Hepatocyte (in vitro differentiated cells): ENCODE results near the gene CCDC78. TPM values are rescaled to one million over a fixed set of nuclear protein-coding genes. Genes with fewer than 3 reads are reported as not detected.

Experiments used
- DNase-seq: peaks from one replicate; pipeline ENCODE4 v3.0.0-alpha.2; 2016; ENCODE audit warnings: low spot score
- H2AFZ ChIP-seq: fragments of 200-600 bp; sonication (generic); 2 replicates; pipeline ENCODE4 v1.6.0; 2016; ENCODE audit warnings: antibody characterized with exemption, mild to moderate bottlenecking
- H3K27ac ChIP-seq: fragments of 200-600 bp; sonication (generic); 2 replicates; pipeline ENCODE4 v1.5.1; 2016; ENCODE audit warnings: mild to moderate bottlenecking
- H3K27me3 ChIP-seq: fragments of 200-600 bp; sonication (generic); 2 replicates; pipeline ENCODE4 v1.6.1; 2016
- H3K36me3 ChIP-seq: fragments of 200-600 bp; sonication (generic); replicated peaks from 2 replicates; pipeline ENCODE4 v1.5.1; 2016; ENCODE audit warnings: low read depth; ENCODE audit not compliant: insufficient read depth
- H3K4me1 ChIP-seq: fragments of 200-600 bp; sonication (generic); 2 replicates; pipeline ENCODE4 v1.5.1; 2016; ENCODE audit warnings: mild to moderate bottlenecking, moderate library complexity; ENCODE audit not compliant: insufficient read depth
- H3K4me2 ChIP-seq: fragments of 200-600 bp; sonication (generic); 2 replicates; pipeline ENCODE4 v1.6.0; 2016
- H3K4me3 ChIP-seq: fragments of 200-600 bp; sonication (generic); 2 replicates; pipeline ENCODE4 v1.5.1; 2016; ENCODE audit warnings: mild to moderate bottlenecking
- H3K79me2 ChIP-seq: fragments of 200-600 bp; sonication (generic); 2 replicates; pipeline ENCODE4 v1.6.0; 2017; ENCODE audit warnings: mild to moderate bottlenecking
- H3K9me2 ChIP-seq: fragments of 200-600 bp; sonication (generic); replicated peaks from 2 replicates; pipeline ENCODE4 v1.6.0; 2017; ENCODE audit warnings: mild to moderate bottlenecking; ENCODE audit not compliant: insufficient read depth
- H3K9me3 ChIP-seq: fragments of 200-600 bp; sonication (generic); 2 replicates; pipeline ENCODE4 v1.5.1; 2016; ENCODE audit warnings: low read depth, mild to moderate bottlenecking
- H4K20me1 ChIP-seq: fragments of 200-600 bp; sonication (generic); 2 replicates; pipeline ENCODE4 v1.6.0; 2016; ENCODE audit warnings: mild to moderate bottlenecking; ENCODE audit not compliant: insufficient read depth, poor library complexity, severe bottlenecking
- EZH2 ChIP-seq: fragments of 200-600 bp; sonication (generic); IDR thresholded peaks from 2 replicates; pipeline ENCODE4 v1.6.1; 2016; ENCODE audit warnings: antibody characterized with exemption, mild to moderate bottlenecking, borderline replicate concordance
- EZH2phosphoT487 ChIP-seq: fragments of 200-600 bp; sonication (generic); IDR thresholded peaks from one replicate; pipeline ENCODE4 v1.6.1; 2018; ENCODE audit warnings: antibody characterized with exemption, mild to moderate bottlenecking, low read depth, moderate library complexity; ENCODE audit not compliant: unreplicated experiment, severe bottlenecking
- WGBS: methylation state at CpG from one replicate; pipeline ENCODE4 v1.1.6; 2016; ENCODE audit warnings: low lambda C conversion rate; ENCODE audit errors: missing lambda C conversion rate; 5-methylcytosine and 5-hydroxymethylcytosine counted together
- polyA plus RNA-seq: library from polyadenylated mRNA; unstranded; fragments of >200 nt; fragmentation: Nextera tagmentation; extraction: Ambion mirVana; gene quantifications from 2 replicates; pipeline ENCODE4 v1.2.1, GENCODE V29; 2016
- total RNA-seq: library from RNA; depleted of rRNA; stranded (reverse); fragments of >200 nt; gene quantifications from 2 replicates; pipeline ENCODE4 v1.2.3, GENCODE V29; 2014
- TF ChIP-seq, protein P1 (sequence below): fragments of 200-600 bp; sonication (generic); IDR thresholded peaks from 2 replicates; pipeline ENCODE4 v1.5.1; 2016; ENCODE audit warnings: antibody characterized with exemption, mild to moderate bottlenecking; ENCODE audit not compliant: poor library complexity

CCDC78 gene
- total and polyA plus RNA-seq, 2 experiments from 2014 or later, result 2.2 to 6.8 TPM

- no peaks in the 10 kb centered on the region for H3K36me3 ChIP-seq
- H4K20me1 ChIP-seq, result peaks cover 8% of the 10 kb centered on the region
- WGBS, result 96% methylated on average over 7 of the region's 7 CpGs
- H3K9me2 ChIP-seq, result no peaks in the 10 kb centered on the region
- H3K4me1 ChIP-seq, result peaks cover 27% of the 10 kb centered on the region
- no peak overlapping the region for H3K4me3 ChIP-seq
- no peak overlapping the region for H2AFZ ChIP-seq
- DNase-seq, result no peak
- TF ChIP-seq EZH2, result no peak
- H3K27me3 ChIP-seq, result peaks cover 7% of the 10 kb centered on the region
- H3K27ac ChIP-seq, result no peak overlapping the region
- H3K9me3 ChIP-seq, result no peaks in the 10 kb centered on the region
- H3K79me2 ChIP-seq, result no peaks in the 10 kb centered on the region
- H3K4me2 ChIP-seq, result no peak overlapping the region
Measured at GRCh38 chr16:725041-725376, 1.2 kb downstream of the CCDC78 start.

- peaks cover 11% of the 10 kb centered on the region for H4K20me1 ChIP-seq
- TF ChIP-seq EZH2, result no peak
- TF ChIP-seq EZH2phosphoT487, result no peak
- TF ChIP-seq, protein P1, sequence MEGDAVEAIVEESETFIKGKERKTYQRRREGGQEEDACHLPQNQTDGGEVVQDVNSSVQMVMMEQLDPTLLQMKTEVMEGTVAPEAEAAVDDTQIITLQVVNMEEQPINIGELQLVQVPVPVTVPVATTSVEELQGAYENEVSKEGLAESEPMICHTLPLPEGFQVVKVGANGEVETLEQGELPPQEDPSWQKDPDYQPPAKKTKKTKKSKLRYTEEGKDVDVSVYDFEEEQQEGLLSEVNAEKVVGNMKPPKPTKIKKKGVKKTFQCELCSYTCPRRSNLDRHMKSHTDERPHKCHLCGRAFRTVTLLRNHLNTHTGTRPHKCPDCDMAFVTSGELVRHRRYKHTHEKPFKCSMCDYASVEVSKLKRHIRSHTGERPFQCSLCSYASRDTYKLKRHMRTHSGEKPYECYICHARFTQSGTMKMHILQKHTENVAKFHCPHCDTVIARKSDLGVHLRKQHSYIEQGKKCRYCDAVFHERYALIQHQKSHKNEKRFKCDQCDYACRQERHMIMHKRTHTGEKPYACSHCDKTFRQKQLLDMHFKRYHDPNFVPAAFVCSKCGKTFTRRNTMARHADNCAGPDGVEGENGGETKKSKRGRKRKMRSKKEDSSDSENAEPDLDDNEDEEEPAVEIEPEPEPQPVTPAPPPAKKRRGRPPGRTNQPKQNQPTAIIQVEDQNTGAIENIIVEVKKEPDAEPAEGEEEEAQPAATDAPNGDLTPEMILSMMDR, result no peak
- H3K79me2 ChIP-seq, result no peaks in the 10 kb centered on the region
- no peak overlapping the region for H2AFZ ChIP-seq
- no peak overlapping the region for H3K27ac ChIP-seq
- no peak overlapping the region for H3K4me2 ChIP-seq
- peaks cover 31% of the 10 kb centered on the region for H3K4me1 ChIP-seq
- H3K9me3 ChIP-seq, result no peaks in the 10 kb centered on the region
- no peaks in the 10 kb centered on the region for H3K36me3 ChIP-seq
- WGBS, result 84% methylated on average over 26 of the region's 29 CpGs
- no peaks in the 10 kb centered on the region for H3K9me2 ChIP-seq
- peaks cover 7% of the 10 kb centered on the region for H3K27me3 ChIP-seq
- H3K4me3 ChIP-seq, result no peak overlapping the region
- no peak for DNase-seq
Measured at GRCh38 chr16:724188-725040, 1.8 kb downstream of the CCDC78 start.

DNA sequence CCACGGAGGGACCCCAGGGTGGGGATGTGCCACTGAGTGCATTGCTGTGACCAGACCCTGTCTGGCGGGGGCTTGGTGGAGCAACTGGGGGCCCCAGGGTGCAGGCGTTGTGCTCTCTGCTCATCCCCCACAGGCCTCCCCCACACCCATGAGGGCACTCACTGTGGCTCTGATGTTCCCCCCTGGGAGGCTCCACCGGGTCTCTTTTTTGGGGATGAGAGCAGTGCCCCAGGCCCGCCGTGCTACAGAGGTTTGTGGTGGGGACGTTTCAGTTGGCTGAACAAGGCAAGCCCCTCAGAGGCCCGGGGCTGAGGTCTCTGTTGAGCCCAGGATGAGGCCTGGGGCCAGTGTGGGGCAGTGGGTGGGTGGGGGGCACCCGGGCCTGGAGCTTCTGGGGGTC lies 2.5 kb downstream of the CCDC78 start:
- Histone ChIP-seq H3K4me2 (no peak overlapping the region), H3K4me1 (peaks cover 30% of the 10 kb centered on the region), H2AFZ (no peak overlapping the region), H4K20me1 (peaks cover 11% of the 10 kb centered on the region), H3K36me3 (no peaks in the 10 kb centered on the region), H3K27me3 (peaks cover 7% of the 10 kb centered on the region), H3K79me2 (no peaks in the 10 kb centered on the region), H3K9me2 (no peaks in the 10 kb centered on the region), H3K4me3 (no peak overlapping the region), H3K27ac (no peak overlapping the region), H3K9me3 (no peaks in the 10 kb centered on the region)
- TF ChIP-seq EZH2 (no peak), EZH2phosphoT487 (no peak)
- TF ChIP-seq, protein P1, result no peak
- 96% methylated on average over 9 of the region's 9 CpGs for WGBS
- DNase-seq, result no peak

DNA sequence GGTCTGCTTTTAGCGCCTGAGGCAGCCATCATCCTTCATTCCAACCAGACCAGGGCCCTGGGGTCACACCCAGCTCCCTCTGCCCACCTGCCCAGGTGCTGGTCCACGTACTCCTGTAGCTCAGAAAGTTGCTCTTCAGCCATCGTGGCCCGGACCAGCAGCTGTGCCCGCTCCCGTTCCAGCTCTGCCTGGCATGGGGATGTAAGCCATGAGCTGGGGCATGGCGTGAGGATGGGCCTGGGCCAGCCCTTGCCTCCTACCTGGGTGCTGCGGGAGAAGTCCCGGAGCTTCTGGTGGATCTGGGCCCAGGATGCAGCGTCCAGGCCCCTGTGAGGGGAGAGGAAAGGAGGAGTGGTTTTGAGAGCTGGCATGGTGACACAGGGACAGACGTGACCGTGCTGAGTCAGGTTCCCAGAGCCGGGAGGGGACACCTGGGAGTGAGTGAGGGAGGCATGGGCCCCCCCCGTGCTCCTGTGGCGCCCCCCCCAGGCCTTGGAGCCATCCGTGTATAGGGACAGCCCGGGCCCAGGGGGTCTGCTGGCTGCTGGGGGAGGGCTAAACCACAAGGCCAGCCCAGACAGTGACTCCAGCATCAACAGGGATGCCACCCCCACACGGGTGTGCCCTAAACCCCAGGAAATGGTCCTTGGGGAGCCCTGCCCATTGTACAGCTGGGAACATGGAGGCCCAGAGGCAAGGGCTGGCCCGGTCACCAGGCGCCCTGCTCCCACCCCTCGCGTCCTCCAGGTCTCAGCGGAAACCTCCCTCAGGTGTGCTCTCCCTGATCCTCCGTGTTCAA lies 3.2 kb downstream of the CCDC78 start:
- no peak for DNase-seq
- Histone ChIP-seq H3K79me2 (no peaks in the 10 kb centered on the region), H3K4me3 (no peak overlapping the region), H3K9me2 (no peaks in the 10 kb centered on the region), H2AFZ (no peak overlapping the region), H3K27me3 (peaks cover 7% of the 10 kb centered on the region), H3K9me3 (no peaks in the 10 kb centered on the region), H4K20me1 (peaks cover 11% of the 10 kb centered on the region), H3K4me2 (no peak overlapping the region), H3K27ac (no peak overlapping the region), H3K36me3 (no peaks in the 10 kb centered on the region), H3K4me1 (peaks cover 25% of the 10 kb centered on the region)
- no peak for TF ChIP-seq EZH2
- no peak for TF ChIP-seq EZH2phosphoT487
- TF ChIP-seq, protein P1, result no peak
- WGBS, result 93% methylated on average over 24 of the region's 24 CpGs
